ENCODE data around the gene WDR31.

Gene WDR31

GRCh38 chr9:113375057-113376023, 35.3 kb upstream of the WDR31 start:
- DNase-seq (ENCODE audit: extremely low read depth, insufficient read length): no peak
- H3K36me3 ChIP-seq (ENCODE audit: control insufficient read depth, insufficient read depth, low read length): peaks cover 10% of the 10 kb centered on the region
- no peaks in the 10 kb centered on the region for H3K27me3 ChIP-seq (replicated peaks; ENCODE audit: control insufficient read depth, insufficient read depth, low read length)
- peak overlapping the region; percentile 32; the same call in 1 of the 2 replicates for H3K4me3 ChIP-seq (replicated peaks; ENCODE audit: low read depth, low read length)
- TF ChIP-seq, protein P1, sequence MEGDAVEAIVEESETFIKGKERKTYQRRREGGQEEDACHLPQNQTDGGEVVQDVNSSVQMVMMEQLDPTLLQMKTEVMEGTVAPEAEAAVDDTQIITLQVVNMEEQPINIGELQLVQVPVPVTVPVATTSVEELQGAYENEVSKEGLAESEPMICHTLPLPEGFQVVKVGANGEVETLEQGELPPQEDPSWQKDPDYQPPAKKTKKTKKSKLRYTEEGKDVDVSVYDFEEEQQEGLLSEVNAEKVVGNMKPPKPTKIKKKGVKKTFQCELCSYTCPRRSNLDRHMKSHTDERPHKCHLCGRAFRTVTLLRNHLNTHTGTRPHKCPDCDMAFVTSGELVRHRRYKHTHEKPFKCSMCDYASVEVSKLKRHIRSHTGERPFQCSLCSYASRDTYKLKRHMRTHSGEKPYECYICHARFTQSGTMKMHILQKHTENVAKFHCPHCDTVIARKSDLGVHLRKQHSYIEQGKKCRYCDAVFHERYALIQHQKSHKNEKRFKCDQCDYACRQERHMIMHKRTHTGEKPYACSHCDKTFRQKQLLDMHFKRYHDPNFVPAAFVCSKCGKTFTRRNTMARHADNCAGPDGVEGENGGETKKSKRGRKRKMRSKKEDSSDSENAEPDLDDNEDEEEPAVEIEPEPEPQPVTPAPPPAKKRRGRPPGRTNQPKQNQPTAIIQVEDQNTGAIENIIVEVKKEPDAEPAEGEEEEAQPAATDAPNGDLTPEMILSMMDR (IDR thresholded peaks at IDR 0.05; ENCODE audit: insufficient read depth, low read length, poor library complexity, severe bottlenecking): no peak

GRCh38 chr9:113373676-113374392, 33.8 kb upstream of the WDR31 start:
- no peak for DNase-seq (ENCODE audit: extremely low read depth, insufficient read length)
- no peak overlapping the region for H3K4me3 ChIP-seq (replicated peaks; ENCODE audit: low read depth, low read length)
- peaks cover 10% of the 10 kb centered on the region for H3K36me3 ChIP-seq (ENCODE audit: control insufficient read depth, insufficient read depth, low read length)
- no peaks in the 10 kb centered on the region for H3K27me3 ChIP-seq (replicated peaks; ENCODE audit: control insufficient read depth, insufficient read depth, low read length)
- TF ChIP-seq, protein P1 (IDR thresholded peaks at IDR 0.05; ENCODE audit: insufficient read depth, low read length, poor library complexity, severe bottlenecking): no peak

GRCh38 chr9:113373256-113373655, 33.2 kb upstream of the WDR31 start:
- TF ChIP-seq, protein P1 (IDR thresholded peaks at IDR 0.05; ENCODE audit: insufficient read depth, low read length, poor library complexity, severe bottlenecking): no peak
- H3K27me3 ChIP-seq (replicated peaks; ENCODE audit: control insufficient read depth, insufficient read depth, low read length): no peaks in the 10 kb centered on the region
- H3K4me3 ChIP-seq (replicated peaks; ENCODE audit: low read depth, low read length): no peak overlapping the region
- DNase-seq (ENCODE audit: extremely low read depth, insufficient read length): no peak
- H3K36me3 ChIP-seq (ENCODE audit: control insufficient read depth, insufficient read depth, low read length): peaks cover 10% of the 10 kb centered on the region

- H3K4me3 ChIP-seq (replicated peaks; ENCODE audit: low read depth, low read length): no peak overlapping the region
- TF ChIP-seq, protein P1 (IDR thresholded peaks at IDR 0.05; ENCODE audit: insufficient read depth, low read length, poor library complexity, severe bottlenecking): no peak
- H3K36me3 ChIP-seq (ENCODE audit: control insufficient read depth, insufficient read depth, low read length): peaks cover 10% of the 10 kb centered on the region
- no peaks in the 10 kb centered on the region for H3K27me3 ChIP-seq (replicated peaks; ENCODE audit: control insufficient read depth, insufficient read depth, low read length)
- no peak for DNase-seq (ENCODE audit: extremely low read depth, insufficient read length)
These were observed 32.0 kb upstream of the WDR31 start for GRCh38 chr9:113372059-113372458.

DNA sequence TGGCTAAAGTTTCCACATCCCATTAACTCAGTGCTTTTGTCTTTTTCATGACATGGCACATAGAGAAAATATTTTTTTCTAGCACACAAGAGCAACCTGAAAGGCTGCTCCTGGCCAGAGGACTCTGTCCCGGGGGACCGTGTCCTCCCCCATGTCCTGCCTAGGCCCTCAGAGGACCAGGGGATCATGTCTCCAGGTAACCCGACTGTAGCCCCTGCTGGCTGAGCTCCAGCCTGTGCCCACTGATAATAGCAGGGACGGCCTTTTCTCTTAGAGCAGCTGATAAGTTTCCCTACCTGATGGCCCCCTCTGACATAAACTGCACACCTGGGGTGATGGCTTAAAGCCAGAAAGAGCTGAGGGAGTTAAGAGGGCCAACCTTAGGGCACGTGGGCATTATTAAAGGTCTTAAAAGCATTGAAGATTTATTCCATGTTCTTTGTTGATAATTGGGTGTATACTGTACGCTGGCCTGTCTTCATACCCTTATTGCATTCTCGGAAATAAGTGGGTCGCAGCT, 30.8 kb upstream of the WDR31 start:
- no peak for DNase-seq (ENCODE audit: extremely low read depth, insufficient read length)
- Histone ChIP-seq H3K4me3 (replicated peaks; ENCODE audit: low read depth, low read length) (no peak overlapping the region), H3K27me3 (replicated peaks; ENCODE audit: control insufficient read depth, insufficient read depth, low read length) (no peaks in the 10 kb centered on the region), H3K36me3 (ENCODE audit: control insufficient read depth, insufficient read depth, low read length) (peaks cover 10% of the 10 kb centered on the region)
- TF ChIP-seq, protein P1 (IDR thresholded peaks at IDR 0.05; ENCODE audit: insufficient read depth, low read length, poor library complexity, severe bottlenecking): no peak

Data from GM06990 (cell line).